Measurements from ENCODE around the gene PIPOX.
A peak's percentile ranks its signal among the peaks of the same experiment; 100 is the strongest.

The PIPOX gene

DNA sequence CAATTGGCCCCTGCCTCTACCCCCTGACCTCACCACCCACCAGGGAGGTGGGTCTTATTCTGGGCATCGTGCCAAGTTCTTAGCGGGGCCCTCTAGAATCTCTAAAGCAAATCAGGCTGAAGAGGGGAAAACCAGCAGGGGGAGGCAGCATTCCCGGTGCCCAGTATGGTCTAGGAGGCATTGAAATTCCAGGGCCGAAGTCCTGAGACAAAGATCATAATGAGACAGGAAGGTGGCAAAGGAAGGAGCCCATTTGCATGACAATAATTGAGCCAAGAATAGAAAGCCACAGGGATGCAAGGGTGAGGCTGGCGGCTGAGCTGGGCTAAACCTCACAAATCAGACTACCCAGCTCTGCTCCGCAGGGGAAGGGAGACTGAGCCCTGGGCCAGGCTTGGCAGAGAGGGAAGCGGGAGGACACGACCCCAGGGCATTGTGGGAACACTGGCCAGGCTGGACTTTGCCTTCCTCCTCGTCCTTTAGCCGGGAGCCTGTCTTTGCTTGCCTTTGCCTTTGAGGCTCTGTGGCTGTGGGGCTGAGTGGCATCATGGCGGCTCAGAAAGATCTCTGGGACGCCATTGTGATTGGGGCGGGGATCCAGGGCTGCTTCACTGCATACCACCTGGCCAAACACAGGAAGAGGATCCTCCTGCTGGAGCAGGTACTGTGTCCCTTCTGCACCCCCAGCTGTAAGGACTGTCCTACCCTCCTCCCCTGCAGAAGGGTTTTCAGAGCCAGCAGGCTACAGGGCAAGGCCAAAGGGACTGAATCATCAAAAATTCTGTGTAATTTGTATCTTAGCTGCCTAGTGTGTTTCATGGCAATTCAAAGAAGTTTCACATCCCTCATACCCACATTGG lies at the start of gene PIPOX:
PIPOX (plus strand) TSS at position 463 of the 860 bp plus-strand sequence; CDS start at position 548, 85 bp downstream.
- DNase-seq, result peak; percentile 60

DNA sequence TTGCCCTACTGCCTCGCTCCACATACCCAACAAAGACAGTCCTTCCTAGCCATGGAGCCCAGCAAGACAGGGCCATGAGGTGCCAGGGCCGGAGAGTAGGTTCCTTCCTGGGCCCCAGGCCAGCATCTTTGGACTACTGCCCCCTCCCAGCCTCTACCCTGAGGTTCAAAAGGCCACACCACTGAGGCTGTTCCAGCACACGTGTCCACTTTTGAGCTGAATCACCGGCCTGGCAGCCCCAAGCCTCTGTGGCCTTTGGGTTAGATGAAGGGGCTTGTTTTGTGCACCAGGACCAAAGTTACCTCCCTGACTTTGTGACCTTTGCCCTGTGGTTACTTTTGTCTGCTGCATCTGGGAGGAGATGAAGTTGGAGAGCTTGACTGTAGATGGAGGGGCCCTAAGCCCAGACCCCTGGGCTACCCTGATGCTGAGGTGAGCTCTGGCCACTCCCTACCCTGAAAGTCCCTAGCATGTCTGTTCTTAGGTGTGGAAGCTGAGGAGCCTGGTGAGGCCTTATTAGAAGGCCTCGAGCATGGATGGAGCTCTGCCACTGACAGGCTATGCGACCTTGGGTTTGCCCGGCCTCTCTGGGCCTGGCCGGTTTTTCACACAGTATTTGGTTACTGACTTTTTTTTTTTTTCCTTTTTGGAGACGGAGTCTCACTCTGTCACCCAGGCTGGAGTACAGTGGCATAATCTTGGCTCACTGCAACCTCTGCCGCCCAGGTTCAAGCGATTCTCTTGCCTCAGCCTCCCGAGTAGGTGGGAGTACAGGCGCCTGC lies 49.1 kb upstream of the PIPOX start:
- DNase-seq, result no peak

GRCh38 chr17:28996554-28997096 lies 46.3 kb upstream of the PIPOX start:
- DNase-seq, result no peak

DNA sequence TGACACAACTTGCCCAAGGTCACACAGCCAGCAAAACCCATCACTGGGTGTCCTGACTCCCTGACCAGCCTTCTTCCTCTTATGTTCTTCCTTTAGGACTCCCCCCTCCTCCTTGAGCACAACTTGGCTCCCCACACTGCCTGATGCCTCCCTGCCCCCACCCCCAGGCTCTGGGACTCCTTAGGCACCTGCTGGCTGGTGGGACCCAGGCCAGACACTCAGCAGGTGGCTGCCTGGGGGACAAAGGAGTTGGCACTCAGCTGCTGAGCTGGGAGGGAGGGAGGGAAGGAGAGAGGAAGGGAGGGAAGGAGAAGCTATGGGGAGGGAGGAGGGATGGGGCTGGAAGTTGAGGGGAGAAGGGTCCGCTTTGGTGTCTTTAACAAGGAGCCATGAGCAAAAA lies 45.1 kb upstream of the PIPOX start:
- no peak for DNase-seq

GRCh38 chr17:28999206-28999605 lies 43.7 kb upstream of the PIPOX start:
- no peak for DNase-seq

DNA sequence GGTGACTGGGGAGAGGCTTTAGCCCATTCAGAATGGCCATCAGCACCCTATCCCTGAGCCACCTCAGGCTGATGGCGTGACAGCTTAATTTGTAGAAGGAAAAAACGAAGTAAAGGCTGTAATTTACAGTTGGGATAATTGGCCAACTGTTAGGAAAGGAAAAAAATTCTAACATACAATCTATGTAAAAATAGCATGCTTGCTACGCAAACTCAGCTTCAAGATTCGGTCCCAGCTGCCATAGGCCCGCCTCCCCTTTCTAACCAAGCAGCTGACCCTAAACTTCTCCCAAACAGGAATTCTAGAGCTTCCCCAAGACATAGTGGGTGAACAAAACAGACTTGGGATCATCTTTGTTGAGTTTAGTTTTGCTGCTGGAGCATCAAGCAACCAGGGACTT lies 42.0 kb upstream of the PIPOX start:
- DNase-seq, result no peak

GRCh38 chr17:29002811-29003210 lies 40.1 kb upstream of the PIPOX start:
- DNase-seq, result no peak

DNA sequence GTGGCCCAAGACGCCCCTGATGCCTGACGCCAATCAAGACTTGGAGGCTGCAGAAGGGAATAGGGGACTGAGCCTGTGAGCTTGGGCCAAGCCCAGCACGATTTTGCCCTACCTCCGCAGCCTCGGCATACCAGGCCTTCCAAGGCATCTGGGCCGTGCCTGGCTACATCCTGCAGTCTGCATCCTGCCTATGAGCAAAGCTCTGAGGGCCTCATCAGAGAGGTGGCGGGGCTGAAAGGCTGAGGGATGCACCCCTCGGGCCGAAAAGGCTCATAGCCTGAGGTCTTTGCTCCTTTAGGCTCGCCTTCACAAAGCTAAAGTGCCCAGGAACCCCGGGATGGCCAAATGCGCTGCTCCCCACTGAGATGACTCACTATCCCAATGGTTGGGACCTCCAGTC lies 39.7 kb upstream of the PIPOX start:
- DNase-seq, result no peak

DNA sequence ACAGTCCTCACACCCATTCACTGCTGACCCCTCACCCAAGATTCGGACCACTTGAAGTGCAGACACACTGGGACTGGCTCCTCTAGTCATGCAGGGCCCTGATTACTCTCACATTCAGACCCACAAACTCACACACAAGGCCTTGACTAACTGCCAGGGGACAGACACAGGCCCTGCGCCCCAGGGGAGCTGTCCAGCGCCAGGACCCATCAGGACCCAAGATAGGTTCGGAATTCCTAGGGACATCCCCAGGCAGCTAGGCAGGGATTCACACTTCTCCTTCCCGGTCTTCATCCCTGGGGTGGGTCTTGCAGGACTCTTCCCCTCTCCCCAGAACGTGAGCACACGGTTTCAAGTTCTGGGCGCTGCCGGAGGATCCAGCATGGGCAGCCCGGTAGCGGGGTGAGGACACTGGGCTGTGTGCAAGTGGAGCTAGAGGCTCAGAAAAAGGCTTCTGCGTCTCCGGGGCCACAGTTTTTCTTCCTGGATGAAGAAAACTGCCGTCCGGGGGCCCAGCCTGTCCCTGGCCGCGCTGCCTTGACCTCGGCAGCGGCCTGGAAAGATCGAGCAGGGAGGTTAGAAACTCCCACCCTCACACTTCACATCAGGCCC lies 38.8 kb upstream of the PIPOX start:
- DNase-seq, result peak; percentile 21

- DNase-seq, result peak; percentile 82
Measured at GRCh38 chr17:29005936-29006511, 36.9 kb upstream of the PIPOX start, which contains the start of gene SEZ6. SEZ6 (minus strand) TSS chr17:29006033; CDS start chr17:29005869, 164 bp downstream.

- no peak for DNase-seq
Measured at GRCh38 chr17:29007456-29007855, 35.5 kb upstream of the PIPOX start.

GRCh38 chr17:29007860-29008455 lies 35.0 kb upstream of the PIPOX start:
- DNase-seq, result no peak

DNA sequence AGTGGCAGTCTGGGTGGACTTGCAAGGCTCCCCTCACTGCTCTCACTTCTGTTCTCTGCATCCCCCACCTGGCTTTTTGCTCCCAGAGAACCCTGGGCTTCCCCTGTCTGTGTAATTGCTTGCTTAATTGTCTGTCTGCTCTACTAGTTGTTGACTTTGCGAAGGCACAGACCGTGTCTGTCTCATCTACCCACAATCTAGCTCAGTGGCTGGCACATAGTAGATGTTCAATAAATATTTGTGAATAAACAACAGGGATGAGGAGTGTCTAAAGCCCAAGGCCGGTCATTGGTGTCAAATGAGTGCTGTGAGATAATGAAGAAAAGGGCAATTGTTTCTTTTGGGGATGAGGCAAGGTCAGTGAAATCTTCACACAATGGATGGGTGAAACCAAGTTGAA lies 34.4 kb upstream of the PIPOX start:
- no peak for DNase-seq

DNA sequence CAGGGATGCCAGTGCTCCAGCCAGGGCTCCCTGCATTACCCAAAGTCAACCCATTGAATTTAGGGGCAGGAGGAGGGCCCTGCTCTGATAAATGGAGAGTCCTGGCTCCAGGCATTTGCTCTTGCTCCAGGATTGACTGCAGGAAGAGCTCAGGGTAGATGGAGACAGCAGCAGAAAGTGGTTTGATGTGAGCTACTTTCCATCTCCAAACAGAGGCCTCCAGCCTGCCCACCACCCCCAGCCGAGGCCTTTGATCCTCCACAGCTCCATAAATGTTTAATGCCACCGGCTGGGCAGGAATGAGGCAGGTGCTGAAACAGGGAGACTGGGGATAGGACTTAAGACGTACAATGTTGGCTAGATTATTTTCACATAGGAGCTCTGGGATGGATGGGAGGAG lies 32.8 kb upstream of the PIPOX start:
- DNase-seq, result no peak

- no peak for DNase-seq
Measured at GRCh38 chr17:29010586-29010985, 32.4 kb upstream of the PIPOX start.

- no peak for DNase-seq
Measured at GRCh38 chr17:29012535-29012934, 30.4 kb upstream of the PIPOX start.

DNA sequence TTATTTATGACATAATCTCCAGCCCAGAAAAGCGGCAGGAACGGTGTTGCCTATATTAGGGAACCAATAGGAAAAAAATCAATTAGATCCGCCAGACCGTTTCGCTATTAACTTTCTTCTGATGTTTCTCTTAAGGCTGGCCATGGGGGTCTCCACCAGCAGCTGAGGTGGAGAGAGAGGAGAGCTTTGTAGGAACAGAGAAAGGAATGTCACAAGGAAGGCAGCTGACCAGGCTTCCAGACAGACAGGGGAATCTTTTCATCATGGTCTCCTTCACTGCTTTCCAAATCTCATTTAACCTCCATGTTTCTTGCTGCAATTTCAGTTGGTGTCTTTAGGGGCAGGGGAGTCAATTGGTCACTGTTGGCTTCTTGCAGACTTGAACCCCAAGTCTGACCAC lies 28.2 kb upstream of the PIPOX start:
- DNase-seq, result no peak

- DNase-seq, result no peak
Measured at GRCh38 chr17:29016345-29017210, 26.4 kb upstream of the PIPOX start.

DNA sequence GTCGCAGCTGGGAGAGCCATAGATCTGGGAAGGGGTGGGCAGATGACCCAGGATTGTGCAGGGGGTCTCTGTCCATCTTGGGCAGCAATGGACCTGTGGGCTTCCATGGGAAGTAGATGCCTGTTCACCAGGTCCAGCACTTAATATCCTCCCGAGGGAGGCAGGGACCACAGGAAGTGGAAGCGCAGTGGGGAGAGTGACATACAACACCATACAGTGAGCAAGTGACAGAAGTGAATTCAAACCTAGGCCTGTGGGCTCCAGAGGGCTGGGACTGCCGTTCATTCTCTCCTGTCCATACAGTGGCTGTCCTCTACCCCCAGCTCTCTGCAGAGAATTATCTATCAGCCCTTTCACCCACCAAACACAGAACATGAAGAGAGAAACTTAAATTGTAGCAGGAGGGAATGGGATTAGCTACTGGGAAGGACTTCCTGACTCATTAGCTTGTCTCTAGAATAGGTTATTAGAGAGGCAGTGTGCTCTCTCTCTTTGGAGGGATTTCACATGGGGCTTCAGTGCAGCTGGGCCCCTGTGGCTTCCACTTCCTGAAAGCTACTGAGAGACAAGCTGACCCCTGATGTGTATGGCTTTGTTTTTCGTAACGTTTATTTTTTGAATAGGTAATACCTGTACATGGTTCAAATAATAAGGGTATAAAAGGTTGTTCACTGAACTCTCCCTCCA lies 24.0 kb upstream of the PIPOX start:
- no peak for DNase-seq

DNA sequence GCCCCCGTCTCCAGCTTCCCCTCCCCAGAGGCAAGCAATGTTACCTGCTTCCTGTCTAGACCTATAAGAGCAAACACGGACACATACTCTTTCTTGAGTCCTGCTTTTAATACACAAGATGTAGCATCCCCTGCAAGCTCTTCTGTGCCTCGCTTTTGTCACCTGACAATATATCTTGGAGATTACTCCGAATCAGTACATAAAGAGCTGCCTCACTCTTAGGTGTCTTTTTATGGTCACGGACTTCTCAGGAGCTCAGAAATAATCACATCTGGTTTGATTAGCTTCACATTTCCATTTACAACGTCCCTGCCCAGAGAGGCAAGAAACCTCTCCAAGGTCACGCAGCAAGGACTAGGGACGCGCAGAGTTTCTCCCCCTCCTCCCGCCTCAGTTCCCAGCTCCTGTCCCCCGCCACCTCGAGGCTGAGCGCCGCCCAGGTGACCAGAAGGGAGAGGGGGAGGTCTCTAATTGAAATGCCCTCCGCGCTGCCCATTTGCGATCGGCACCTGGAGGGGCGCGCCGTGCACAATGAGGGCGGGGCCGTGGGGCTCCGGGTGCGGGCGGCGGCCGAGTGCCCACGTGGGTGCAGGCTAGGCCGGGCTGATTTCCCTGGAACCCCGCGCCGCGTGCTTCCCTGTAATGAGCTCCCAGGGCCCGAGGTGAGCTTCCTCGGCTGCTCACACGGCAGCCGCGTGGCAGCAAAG lies 23.3 kb upstream of the PIPOX start:
- no peak for DNase-seq
